Measurements from ENCODE around the gene ARAP1.
A peak's percentile ranks its signal among the peaks of the same experiment; 100 is the strongest.

Gene ARAP1

DNA sequence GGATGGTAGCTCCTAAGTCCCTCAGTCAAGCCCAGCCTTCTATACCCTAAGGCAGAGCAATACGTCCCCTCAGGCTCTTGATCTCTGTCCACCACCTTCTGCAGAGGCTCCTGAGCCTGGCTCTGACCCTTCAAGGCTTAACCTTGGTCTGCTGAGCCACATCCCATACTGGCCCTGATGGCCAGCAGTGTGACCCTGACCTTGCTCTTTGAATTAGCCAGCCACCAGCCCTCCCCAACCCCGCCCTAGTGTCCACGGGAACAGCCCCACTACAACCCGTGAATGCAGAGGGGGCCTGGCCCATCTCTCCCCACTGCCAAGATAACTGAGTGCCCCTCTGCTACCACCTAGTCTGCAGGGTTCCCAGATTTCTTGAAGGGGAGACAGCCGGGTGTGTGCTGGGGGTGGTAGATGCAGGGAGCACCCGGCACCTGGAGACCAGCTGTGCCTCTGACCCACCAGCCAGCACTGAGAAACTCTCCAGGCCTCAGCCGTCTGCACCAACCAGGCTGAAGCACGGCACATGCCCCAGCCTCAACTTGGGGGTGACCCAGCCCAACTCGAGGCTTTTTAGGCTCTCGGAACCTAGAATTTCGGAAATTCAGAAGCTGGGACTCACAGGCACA is 6.2 kb downstream of the ARAP1 start:
- DNase-seq (ENCODE audit: low read depth, low spot score) = no peak
- no peak overlapping the region for H3K27ac ChIP-seq

DNA sequence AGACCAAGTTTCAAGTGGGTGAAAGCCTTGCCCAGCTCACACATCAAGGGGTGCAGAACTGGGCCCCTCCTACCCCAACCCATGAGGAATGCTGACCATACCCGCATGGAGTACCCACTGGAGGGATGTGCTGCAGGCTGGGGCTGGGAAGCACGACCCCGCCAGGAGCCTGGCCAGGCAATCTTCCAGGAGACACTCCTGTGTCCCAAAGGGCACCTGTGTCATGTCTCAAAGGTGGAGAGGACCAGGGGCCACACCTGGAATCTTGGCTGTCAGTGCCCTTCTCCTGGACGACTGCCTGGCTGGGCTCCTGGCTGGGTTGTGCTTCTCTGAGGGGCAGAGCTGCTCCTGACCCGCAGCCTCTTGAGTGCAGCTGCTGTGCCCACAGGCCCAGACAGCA is 6.7 kb downstream of the ARAP1 start:
- no peak overlapping the region for H3K27ac ChIP-seq
- DNase-seq (ENCODE audit: low read depth, low spot score) = no peak

DNA sequence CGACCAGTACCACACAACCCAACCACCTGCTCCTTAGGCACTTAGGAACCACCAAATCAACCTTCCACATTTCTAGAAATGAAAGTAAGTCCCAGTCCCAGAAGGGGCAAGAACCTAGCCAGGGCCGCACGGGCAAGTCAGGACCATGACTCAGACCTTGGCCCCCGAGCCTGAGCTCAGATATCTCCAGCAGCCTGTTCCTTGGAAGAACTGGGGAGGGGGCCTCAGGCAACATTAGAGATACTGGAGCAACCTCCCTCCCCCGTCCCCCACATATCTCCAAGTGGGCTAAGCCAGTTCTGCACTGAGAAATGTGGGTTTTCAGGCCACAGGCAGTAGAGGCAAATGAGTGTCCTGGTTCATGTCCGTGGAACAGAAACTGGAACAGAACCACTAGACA is 7.7 kb downstream of the ARAP1 start:
- no peak for DNase-seq (ENCODE audit: low read depth, low spot score)
- H3K27ac ChIP-seq = no peak overlapping the region

- no peak overlapping the region for H3K27ac ChIP-seq
- no peak for DNase-seq (ENCODE audit: low read depth, low spot score)
Measured at GRCh38 chr11:72743321-72744221, 8.6 kb downstream of the ARAP1 start.

GRCh38 chr11:72742513-72743320 is 9.5 kb downstream of the ARAP1 start:
- DNase-seq (ENCODE audit: low read depth, low spot score) = no peak
- no peak overlapping the region for H3K27ac ChIP-seq

DNA sequence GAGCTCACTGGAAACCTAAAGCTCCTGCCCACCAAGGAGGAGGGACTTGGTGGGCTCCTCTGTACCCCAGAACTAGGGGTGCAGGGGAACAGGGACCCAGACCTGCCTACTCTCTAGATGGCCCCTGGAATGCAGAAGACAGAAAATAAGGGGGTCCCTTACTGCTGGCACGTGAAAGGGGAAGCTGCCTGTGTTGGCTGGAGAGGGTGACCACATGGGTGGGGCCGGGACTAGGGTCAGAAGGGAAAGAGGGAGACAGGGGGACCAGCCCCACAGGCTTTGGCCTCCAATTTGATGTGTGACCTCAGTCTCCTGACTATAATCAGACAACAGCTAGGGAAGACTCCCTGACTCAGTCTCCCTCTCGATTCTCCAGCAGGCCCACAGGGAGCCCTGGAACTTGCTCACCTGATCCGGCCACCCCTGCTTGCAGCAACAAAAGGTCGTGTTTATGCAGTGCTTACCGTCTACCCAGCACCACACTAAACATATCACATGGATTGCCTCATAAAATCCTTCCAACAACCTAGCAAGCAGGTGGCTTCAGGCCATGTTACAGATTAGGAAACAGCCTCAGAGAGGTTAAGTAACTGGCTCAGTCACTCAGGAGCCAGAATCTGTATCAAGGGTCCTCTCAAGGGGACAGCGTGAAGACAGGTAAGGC is 10.2 kb downstream of the ARAP1 start:
- no peak for DNase-seq (ENCODE audit: low read depth, low spot score)

GRCh38 chr11:72741429-72741833 is 10.8 kb downstream of the ARAP1 start:
- peak overlapping the region; percentile 46 for H3K27ac ChIP-seq
- DNase-seq (ENCODE audit: low read depth, low spot score) = no peak

More for the DNA sequence above, 10.2 kb downstream of the ARAP1 start:
- peak overlapping the region; percentile 46 for H3K27ac ChIP-seq

GRCh38 chr11:72740562-72741428 is 11.4 kb downstream of the ARAP1 start:
- no peak for DNase-seq (ENCODE audit: low read depth, low spot score)
- peak overlapping the region; percentile 46 for H3K27ac ChIP-seq

- peak overlapping the region; percentile 46 for H3K27ac ChIP-seq
- DNase-seq (ENCODE audit: low read depth, low spot score) = no peak
Measured at GRCh38 chr11:72740060-72740424, 12.2 kb downstream of the ARAP1 start.

DNA sequence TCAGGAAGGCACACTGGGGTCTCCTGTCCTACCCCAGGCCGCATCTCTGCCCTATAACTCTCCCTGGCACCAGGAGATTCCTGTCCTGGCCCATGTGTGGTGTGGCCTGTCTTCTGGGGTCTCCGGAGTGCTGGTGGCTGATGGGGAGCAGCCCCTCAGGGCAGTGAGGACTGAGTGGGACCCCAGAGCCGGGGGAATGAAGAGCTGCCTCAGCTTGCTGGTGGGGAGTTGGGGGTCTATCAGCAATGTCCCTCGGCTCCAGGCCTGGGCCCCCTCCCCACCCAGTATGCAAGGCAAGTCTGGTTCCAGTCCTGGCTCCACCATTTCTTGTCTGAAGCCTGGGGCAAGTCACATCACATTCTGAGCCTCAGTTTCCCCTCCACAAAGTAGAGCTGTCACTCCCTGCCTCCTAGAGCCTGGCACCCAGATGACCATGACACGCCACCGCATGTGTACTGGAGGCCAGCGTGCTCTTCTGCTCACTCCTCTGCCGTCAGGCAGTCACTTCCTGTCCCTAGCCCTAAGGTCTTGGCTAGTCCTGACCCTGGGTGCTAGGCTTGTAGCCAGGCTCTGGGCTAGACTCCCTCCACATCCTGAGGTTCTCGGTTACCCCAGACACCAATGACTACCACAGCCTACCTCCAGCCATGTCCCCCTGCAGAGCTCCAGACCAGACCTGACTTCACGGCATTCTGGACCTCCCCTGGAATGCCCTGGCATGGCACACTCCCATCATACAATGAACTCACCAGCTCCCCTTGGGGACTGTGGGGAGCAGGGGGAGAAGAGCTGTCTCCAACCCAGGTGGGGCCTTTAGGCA is 12.8 kb downstream of the ARAP1 start:
- H3K27ac ChIP-seq = no peak overlapping the region
- DNase-seq (ENCODE audit: low read depth, low spot score) = no peak

DNA sequence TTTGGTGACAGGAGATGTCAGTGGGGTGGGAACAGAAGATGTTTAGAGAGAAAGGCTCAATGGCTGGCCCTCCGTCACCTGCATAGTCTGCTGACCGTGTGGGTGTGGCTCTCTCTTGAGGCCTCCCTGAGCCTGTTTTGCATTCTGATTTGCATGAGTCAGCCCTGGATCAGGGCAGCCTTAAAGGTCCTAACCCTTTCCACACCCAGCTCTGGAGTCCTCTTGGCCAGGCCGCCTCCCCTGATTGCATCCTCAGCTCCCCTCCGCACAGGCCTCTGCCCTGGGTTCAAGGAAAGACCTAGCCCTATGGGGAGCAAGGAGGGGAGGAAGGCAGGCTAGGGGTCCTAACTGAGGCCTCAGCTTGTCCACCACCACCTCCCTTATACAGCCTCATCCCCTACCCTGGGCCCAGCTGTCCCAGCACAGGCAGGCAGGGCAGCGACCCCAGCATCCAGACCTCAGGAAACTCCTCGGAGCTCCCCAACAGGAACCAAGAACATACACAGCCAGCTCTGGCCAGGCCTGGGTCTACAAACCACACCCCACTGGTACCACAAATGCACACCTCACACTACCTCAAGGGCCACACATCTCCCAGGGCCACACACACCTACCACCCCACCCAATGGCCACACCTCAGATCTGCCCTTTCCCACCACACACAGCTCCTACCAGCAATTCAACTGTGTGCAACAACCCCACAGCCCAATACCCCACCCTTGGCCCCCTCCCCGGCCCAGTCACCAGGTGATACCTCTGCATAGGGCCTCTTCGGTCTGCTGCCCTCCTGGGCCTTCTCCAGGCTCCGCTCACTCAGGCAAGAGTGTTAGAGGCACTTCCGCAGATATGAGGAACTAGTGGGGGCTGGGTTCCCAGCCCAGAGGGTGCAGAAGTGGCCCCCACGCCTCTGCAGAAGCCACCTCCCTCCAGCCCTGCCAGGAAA is 13.7 kb downstream of the ARAP1 start:
- H3K27ac ChIP-seq = peak overlapping the region; percentile 92
- DNase-seq (ENCODE audit: low read depth, low spot score) = no peak

DNA sequence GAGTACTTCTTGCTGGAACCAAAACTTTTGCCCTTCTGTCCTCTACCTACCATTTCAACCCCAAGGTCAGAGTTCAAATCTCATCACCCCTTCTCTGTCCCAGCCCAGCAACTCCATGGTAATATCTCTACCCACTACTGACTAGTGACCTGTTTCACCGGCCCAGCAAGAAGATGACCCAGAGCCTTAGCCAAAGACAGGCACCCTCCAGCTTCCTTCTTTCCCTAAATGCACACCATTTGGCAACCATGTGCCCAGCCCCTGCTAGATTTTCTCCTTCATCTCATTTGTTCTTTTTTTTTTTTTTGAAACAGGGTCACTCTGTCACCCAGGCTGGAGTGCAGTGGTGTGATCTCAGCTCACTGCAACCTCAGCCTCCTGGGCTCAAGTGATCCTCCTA is 14.9 kb downstream of the ARAP1 start:
- peak overlapping the region; percentile 92 for H3K27ac ChIP-seq
- no peak for DNase-seq (ENCODE audit: low read depth, low spot score)

GRCh38 chr11:72736452-72737069 is 15.6 kb downstream of the ARAP1 start:
- peak overlapping the region; percentile 92 for H3K27ac ChIP-seq
- no peak for DNase-seq (ENCODE audit: low read depth, low spot score)

DNA sequence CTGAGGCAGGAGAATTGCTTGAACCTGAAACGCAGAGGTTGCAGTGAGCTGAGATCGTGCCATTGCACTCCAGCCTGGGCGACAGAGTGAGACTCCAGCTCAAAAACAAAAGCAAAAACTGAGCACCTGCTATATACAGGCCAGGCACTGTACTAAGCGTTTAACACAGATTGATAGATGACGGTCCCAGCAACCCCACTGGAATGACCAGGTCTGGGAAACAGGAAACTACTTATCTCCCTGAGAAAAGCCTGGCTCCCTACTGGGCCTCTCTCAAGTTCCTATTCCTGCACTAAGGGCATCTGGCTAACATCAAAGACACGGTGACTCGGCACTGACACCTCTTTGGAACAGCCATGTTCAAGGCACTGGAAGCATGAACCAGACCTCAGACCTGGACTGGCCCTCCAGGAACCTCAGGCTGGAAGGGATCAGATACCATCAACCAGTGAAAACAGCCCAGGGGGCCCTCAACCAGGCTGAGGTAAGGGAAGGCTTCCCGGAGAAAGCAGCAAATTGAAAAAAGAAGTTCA is 16.6 kb downstream of the ARAP1 start:
- peak overlapping the region; percentile 92 for H3K27ac ChIP-seq
- no peak for DNase-seq (ENCODE audit: low read depth, low spot score)

- H3K27ac ChIP-seq = no peak overlapping the region
- no peak for DNase-seq (ENCODE audit: low read depth, low spot score)
Measured at GRCh38 chr11:72732329-72732728, 19.9 kb downstream of the ARAP1 start.

GRCh38 chr11:72730737-72731136 is 21.5 kb downstream of the ARAP1 start:
- no peak overlapping the region for H3K27ac ChIP-seq
- DNase-seq (ENCODE audit: low read depth, low spot score) = no peak

DNA sequence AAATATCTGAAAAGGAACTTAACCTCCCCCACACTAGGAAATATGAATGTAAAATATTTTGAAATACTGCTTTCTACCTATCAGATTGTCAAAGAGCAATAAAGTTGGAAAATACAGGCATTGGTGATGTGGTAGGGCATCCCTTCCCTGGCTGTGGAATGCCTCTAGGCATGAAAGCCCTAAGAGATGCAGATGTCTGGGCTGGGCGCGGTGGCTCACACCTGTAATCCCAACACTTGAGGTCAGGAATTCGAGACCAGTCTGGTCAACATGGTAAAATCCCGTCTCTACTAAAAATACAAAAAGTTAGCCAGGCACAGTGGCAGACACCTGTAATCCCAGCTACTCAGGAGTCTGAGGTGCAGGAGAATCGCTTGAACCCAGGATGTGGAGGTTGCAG is 22.0 kb downstream of the ARAP1 start:
- DNase-seq (ENCODE audit: low read depth, low spot score) = no peak
- H3K27ac ChIP-seq = no peak overlapping the region
